Stimulated activated CD4-positive, alpha-beta T cell treated with anti-CD3 and anti-CD28 coated beads, Interleukin-2, amount 100 ng/mL, for 24 hours (primary cell): ENCODE results near the gene NPFFR2.
"Not testable (repeated sequence)": the region's sequence is repeated elsewhere in the genome, so short reads cannot be mapped to it uniquely, and the experiment has no call there.

Experiments used
- DNase-seq, 2 donors: peaks; one replicate each; pipeline ENCODE4 v3.0.0-alpha.2; 2020

Gene NPFFR2

GRCh38 chr4:72112514-72113156 is 80.8 kb downstream of the NPFFR2 start:
- DNase-seq, result no peak

GRCh38 chr4:72118017-72118416 is 86.2 kb downstream of the NPFFR2 start:
- DNase-seq, result no peak

DNA sequence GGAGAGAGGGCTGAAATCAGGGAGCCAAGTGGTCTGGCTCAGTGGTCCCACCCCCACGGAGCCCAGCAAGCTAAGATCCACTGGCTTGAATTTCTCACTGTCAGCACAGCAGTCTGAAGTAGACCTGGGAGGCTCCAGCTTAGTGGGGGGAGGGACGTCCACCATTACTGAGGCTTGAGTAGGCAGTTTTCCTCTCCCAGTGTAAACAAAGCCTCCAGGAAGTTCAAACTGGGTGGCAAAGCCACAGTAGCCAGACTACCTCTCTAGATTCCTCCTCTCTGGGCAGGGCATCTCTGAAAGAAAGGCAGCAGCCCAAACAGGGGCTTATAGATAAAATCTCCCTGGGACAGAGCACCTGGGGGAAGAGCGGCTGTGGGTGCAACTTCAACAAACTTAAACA is 88.1 kb downstream of the NPFFR2 start:
- no peak for DNase-seq

DNA sequence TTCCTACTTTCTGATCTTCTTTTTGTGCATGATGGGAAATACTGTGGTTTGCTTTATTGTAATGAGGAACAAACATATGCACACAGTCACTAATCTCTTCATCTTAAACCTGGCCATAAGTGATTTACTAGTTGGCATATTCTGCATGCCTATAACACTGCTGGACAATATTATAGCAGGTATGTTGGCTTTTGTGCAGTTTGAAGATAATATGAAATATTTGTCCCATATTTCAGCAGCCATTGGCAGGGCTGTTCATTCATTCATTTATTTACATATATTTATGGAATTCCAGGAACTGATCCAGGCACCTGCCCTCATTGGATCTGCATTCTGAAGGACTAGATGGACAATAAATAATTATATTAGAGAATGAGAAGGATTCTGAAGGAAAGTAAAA is 96.9 kb downstream of the NPFFR2 start:
- DNase-seq, result no peak

DNA sequence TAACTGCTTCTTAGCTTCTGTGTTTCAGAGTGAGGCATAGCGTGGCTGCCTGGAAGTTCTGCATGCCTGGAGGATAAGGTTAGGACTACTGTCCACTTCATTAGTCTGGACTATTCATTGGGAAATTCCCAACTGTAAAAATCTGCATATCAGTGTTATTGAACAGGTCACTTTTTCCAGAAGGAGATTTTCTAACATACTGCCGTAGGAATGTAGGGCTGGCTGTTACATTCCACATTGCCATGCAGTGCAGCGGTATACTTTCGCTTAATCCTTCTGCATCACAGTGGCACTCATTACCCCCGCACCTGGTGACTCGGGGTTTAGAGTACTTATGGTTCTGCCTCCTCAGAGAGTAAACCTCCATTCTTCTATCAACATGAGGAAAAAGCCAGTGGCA is 104.6 kb downstream of the NPFFR2 start:
- no peak for DNase-seq

GRCh38 chr4:72139997-72140396 is 108.2 kb downstream of the NPFFR2 start:
- not testable (repeated sequence) for DNase-seq

GRCh38 chr4:72144241-72144640 is 112.4 kb downstream of the NPFFR2 start:
- no peak for DNase-seq

GRCh38 chr4:72152731-72153130 is 120.9 kb downstream of the NPFFR2 start:
- no peak for DNase-seq

DNA sequence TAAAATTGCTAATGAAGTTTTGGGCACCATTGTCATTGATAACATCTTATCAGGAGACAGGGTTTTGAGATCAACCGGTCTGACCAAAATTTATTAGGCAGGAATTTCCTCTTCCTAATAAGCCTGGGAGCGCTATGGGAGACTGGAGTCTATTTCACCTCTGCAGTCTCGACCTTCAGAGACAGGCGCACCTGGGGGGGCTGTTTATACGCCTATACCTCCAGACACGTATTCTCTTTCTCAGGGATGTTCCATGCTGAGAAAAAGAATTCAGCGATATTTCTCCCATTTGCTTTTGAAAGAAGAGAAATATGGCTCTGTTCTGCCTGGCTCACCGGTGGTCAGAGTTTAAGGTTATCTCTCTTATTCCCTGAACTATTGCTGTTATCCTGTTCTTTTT is 121.8 kb downstream of the NPFFR2 start:
- DNase-seq, result not testable (repeated sequence)

GRCh38 chr4:72169285-72169684 is 137.5 kb downstream of the NPFFR2 start:
- not testable (repeated sequence) for DNase-seq

DNA sequence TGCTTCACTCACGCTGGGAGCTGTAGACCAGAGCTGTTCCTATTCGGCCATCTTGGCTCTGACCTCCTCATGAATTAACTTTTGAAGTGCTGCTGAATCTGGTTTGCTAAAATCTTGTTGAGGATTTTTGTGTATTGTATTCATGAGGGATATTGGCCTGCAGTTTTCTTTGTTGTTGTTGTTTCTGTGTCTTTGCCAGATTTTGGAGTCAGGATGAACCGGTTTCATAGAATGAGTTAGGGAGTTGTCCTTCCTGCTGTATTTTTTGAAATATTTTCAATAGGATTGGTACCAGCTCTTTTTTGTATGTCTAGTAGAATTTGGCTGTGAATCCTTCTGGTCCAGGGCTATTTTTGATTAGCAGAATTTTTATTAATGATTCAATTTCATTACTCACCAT is 138.1 kb downstream of the NPFFR2 start:
- DNase-seq, result no peak

DNA sequence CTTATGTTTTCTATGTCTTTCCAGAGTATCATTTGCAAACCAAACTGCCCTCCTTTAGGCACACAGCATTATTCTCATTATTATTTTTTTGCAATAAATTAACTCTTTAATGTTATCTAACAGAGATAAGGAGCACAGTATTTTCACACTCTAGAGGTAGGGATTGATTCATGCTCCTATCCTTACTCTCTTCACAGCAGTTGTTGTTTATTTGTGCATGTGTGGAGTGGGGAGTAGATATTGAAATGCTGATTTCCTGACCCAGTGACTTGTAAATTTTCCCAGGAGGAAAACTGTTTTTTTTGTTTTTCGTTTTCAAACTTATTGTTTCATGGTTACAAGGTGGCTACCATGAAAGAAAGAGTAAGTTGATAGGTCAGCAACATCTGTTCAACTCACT is 140.0 kb downstream of the NPFFR2 start:
- DNase-seq, result no peak

DNA sequence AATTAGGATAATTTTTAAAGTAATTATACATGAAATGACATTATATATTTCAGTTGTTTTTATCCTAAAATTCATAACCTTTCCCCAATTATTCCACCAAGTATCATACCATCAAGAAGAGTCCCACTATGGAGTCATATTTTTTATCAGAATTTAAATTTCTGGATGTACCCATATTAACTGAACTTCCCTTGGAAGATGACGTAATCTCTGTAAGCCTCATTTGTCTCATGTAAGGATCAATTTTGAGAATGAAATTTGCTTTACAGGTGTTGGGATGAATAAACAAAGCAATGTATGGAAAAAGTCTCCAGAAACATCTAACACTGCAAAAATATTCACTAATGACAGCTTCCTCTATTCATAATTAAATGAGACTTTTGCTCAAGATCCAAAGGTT is 147.5 kb downstream of the NPFFR2 start:
- DNase-seq, result no peak

DNA sequence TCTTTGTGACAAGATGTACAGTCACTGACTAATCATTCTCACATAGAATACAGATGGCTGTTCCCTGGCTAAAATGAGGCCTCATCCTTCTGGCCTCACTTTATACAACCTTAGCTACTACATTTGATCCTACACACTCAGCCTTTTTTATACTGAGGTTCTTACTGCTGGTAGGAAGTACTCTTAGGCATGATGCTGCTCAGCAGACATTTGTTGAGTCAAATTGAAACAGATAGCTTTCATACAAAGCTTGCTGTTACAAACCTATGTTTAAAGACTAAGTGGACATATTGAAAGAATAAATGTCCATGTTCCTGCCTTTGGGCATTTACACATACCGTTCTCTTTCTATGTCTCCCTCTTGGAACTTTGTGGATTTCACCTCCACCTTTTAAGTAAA is 154.9 kb downstream of the NPFFR2 start:
- DNase-seq, result no peak

GRCh38 chr4:72194046-72194445 is 162.2 kb downstream of the NPFFR2 start:
- no peak for DNase-seq

- no peak for DNase-seq
These were observed 162.7 kb downstream of the NPFFR2 start for GRCh38 chr4:72194453-72194852.
